HepG2 (cell line): ENCODE results near the gene ATG13. TPM values are rescaled to one million over a fixed set of nuclear protein-coding genes. Genes with fewer than 3 reads are reported as not detected.

ENCODE experiments used
- BRD4 ChIP-seq: sonication (generic); formaldehyde crosslinking; IDR thresholded peaks from 2 replicates; pipeline ENCODE4 v1.4.0; 2020; ENCODE audit warnings: missing genetic modification reagents
- DR1 ChIP-seq: sonication (generic); formaldehyde crosslinking; IDR thresholded peaks from 2 replicates; pipeline ENCODE4 v1.8.0; 2021; ENCODE audit warnings: mild to moderate bottlenecking, missing genetic modification reagents, inconsistent platforms
- ELF4 ChIP-seq: sonication (generic); formaldehyde crosslinking; IDR thresholded peaks from 2 replicates; pipeline ENCODE4 v1.5.0; 2020; ENCODE audit warnings: missing genetic modification reagents, mild to moderate bottlenecking, moderate library complexity, borderline replicate concordance
- ERF ChIP-seq: IDR thresholded peaks from 2 replicates; pipeline ENCODE4 v1.6.1; 2018; ENCODE audit warnings: missing biosample characterization, missing genetic modification reagents
- KAT8 ChIP-seq: IDR thresholded peaks from 2 replicates; pipeline ENCODE4 v1.6.1; 2016; ENCODE audit warnings: missing genetic modification reagents, missing compliant biosample characterization
- MBNL3 ChIP-seq: fragments of 250-450 bp; sonication (Bioruptor Pico); conservative IDR thresholded peaks from 2 replicates; pipeline ENCODE4 v1.8.0; 2022; ENCODE audit warnings: mild to moderate bottlenecking, inconsistent platforms
- MED8 ChIP-seq: sonication (generic); formaldehyde crosslinking; IDR thresholded peaks from 2 replicates; pipeline ENCODE4 v1.8.1; 2023; ENCODE audit warnings: mild to moderate bottlenecking, missing genetic modification reagents; ENCODE audit not compliant: insufficient replicate concordance
- SNAPC5 ChIP-seq: sonication (generic); formaldehyde crosslinking; IDR thresholded peaks from 2 replicates; pipeline ENCODE4 v1.8.1; 2023; ENCODE audit warnings: mild to moderate bottlenecking, missing genetic modification reagents, borderline replicate concordance
- TIGD3 ChIP-seq: sonication (generic); formaldehyde crosslinking; IDR thresholded peaks from 2 replicates; pipeline ENCODE4 v1.5.1; 2020; ENCODE audit warnings: mild to moderate bottlenecking, missing genetic modification reagents, borderline replicate concordance
- ZC3H13 ChIP-seq: sonication (generic); formaldehyde crosslinking; IDR thresholded peaks from 2 replicates; pipeline ENCODE4 v1.8.1; 2023; ENCODE audit warnings: mild to moderate bottlenecking, missing genetic modification reagents, moderate library complexity
- ZFP36L1 ChIP-seq: sonication (generic); formaldehyde crosslinking; IDR thresholded peaks from 2 replicates; pipeline ENCODE4 v1.8.0; 2022; ENCODE audit warnings: mild to moderate bottlenecking, missing genetic modification reagents, moderate library complexity
- ZMAT3 ChIP-seq: sonication (generic); formaldehyde crosslinking; conservative IDR thresholded peaks from 2 replicates; pipeline ENCODE4 v1.7.0; 2021; ENCODE audit warnings: missing genetic modification reagents
- ZMYM2 ChIP-seq: sonication (generic); formaldehyde crosslinking; IDR thresholded peaks from 2 replicates; pipeline ENCODE4 v1.8.0; 2022; ENCODE audit warnings: mild to moderate bottlenecking, missing genetic modification reagents
- ZNF598 ChIP-seq: sonication (generic); formaldehyde crosslinking; IDR thresholded peaks from 2 replicates; pipeline ENCODE4 v1.5.1; 2020; ENCODE audit warnings: mild to moderate bottlenecking, missing genetic modification reagents, borderline replicate concordance
- polyA plus RNA-seq, 8 experiments: library from polyadenylated mRNA; depleted of rRNA in 3 of 8; stranded (reverse) in 7 of 8; unstranded in 1 of 8; fragments of >200 nt; fragmentation: Illumina TruSeq in 4 of 8; extraction: Trizol in 4 of 8; gene quantifications; 2 replicates each; pipeline versions ENCODE4 v1.2.1 to v1.2.3, GENCODE V29; 2011 to 2016; ENCODE audit warnings: low read depth in 4 of 8, missing spikeins in 1 of 8, mixed read lengths in 1 of 8; ENCODE audit not compliant: insufficient read depth in 1 of 8
- total RNA-seq, 5 experiments: library from RNA; depleted of rRNA; stranded (reverse); fragments of >200 nt; fragmentation: Illumina TruSeq; extraction: Trizol; gene quantifications; 2 replicates each; pipeline ENCODE4 v1.2.3, GENCODE V29; 2016; ENCODE audit warnings: low read depth in 1 of 5
- TF ChIP-seq, protein P1 (sequence below): sonication (generic); formaldehyde crosslinking; IDR thresholded peaks from 2 replicates; pipeline ENCODE4 v1.4.0; 2020; ENCODE audit warnings: missing genetic modification reagents
- TF ChIP-seq, protein P2 (sequence below): sonication (generic); formaldehyde crosslinking; IDR thresholded peaks from 2 replicates; pipeline ENCODE4 v1.8.1; 2023; ENCODE audit warnings: mild to moderate bottlenecking, missing genetic modification reagents
- TF ChIP-seq, protein P3 (sequence below), 2 experiments: sonication (generic) in 1 of 2; formaldehyde crosslinking in 1 of 2; IDR thresholded peaks; 2 replicates each; pipeline versions ENCODE4 v1.5.1 to v1.6.1; 2011 to 2020; ENCODE audit warnings: borderline replicate concordance in 1 of 2, low read depth in 1 of 2, low read length in 1 of 2, mild to moderate bottlenecking in 1 of 2, missing genetic modification reagents in 1 of 2, moderate library complexity in 1 of 2
- TF ChIP-seq, protein P4 (sequence below): sonication (generic); formaldehyde crosslinking; IDR thresholded peaks from 2 replicates; pipeline ENCODE4 v1.4.0; 2020; ENCODE audit warnings: missing genetic modification reagents

ATG13 gene
- total and polyA plus RNA-seq, 2 of the 13 experiments (the other 11 are each of a cell fraction or from before 2014, with no cell fraction given), result 55.0 to 77.3 TPM

- no peak for TF ChIP-seq TIGD3
- TF ChIP-seq BRD4 (CRISPR knock-in tag), result peak; percentile 57; the same call in 1 of the 2 replicates
- TF ChIP-seq ELF4, result 0 out of 2 replicates have a peak, but pooled peaks have one; percentile 28
- TF ChIP-seq, protein P1, sequence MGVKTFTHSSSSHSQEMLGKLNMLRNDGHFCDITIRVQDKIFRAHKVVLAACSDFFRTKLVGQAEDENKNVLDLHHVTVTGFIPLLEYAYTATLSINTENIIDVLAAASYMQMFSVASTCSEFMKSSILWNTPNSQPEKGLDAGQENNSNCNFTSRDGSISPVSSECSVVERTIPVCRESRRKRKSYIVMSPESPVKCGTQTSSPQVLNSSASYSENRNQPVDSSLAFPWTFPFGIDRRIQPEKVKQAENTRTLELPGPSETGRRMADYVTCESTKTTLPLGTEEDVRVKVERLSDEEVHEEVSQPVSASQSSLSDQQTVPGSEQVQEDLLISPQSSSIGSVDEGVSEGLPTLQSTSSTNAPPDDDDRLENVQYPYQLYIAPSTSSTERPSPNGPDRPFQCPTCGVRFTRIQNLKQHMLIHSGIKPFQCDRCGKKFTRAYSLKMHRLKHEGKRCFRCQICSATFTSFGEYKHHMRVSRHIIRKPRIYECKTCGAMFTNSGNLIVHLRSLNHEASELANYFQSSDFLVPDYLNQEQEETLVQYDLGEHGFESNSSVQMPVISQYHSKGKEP (CRISPR knock-in tag), result no peak
- TF ChIP-seq KAT8 (CRISPR knock-in tag), result peak; percentile 76
- TF ChIP-seq ZNF598, result 0 out of 2 replicates have a peak, but pooled peaks have one; percentile 10
- TF ChIP-seq ZC3H13 (CRISPR knock-in tag), result peak; percentile 39; the same call in 1 of the 2 replicates
- TF ChIP-seq, protein P2, sequence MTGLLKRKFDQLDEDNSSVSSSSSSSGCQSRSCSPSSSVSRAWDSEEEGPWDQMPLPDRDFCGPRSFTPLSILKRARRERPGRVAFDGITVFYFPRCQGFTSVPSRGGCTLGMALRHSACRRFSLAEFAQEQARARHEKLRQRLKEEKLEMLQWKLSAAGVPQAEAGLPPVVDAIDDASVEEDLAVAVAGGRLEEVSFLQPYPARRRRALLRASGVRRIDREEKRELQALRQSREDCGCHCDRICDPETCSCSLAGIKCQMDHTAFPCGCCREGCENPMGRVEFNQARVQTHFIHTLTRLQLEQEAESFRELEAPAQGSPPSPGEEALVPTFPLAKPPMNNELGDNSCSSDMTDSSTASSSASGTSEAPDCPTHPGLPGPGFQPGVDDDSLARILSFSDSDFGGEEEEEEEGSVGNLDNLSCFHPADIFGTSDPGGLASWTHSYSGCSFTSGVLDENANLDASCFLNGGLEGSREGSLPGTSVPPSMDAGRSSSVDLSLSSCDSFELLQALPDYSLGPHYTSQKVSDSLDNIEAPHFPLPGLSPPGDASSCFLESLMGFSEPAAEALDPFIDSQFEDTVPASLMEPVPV (CRISPR knock-in tag), result peak; percentile 34; the same call in 1 of the 2 replicates
- TF ChIP-seq MBNL3 (CRISPR knock-in tag), result no peak
- 0 out of 2 replicates have a peak, but pooled peaks have one; percentile 25 for TF ChIP-seq SNAPC5 (CRISPR knock-in tag)
- peak; percentile 55; the same call in 1 of the 2 replicates for TF ChIP-seq ZMAT3 (CRISPR knock-in tag)
- TF ChIP-seq DR1 (CRISPR knock-in tag), result no peak
- no peak for TF ChIP-seq ZFP36L1 (CRISPR knock-in tag)
- TF ChIP-seq ERF (CRISPR knock-in tag), result 0 out of 2 replicates have a peak, but pooled peaks have one; percentile 41
- TF ChIP-seq ZMYM2, result peak; percentile 69; the same call in 1 of the 2 replicates
- TF ChIP-seq MED8 (CRISPR knock-in tag), result no peak
- TF ChIP-seq, protein P3, sequence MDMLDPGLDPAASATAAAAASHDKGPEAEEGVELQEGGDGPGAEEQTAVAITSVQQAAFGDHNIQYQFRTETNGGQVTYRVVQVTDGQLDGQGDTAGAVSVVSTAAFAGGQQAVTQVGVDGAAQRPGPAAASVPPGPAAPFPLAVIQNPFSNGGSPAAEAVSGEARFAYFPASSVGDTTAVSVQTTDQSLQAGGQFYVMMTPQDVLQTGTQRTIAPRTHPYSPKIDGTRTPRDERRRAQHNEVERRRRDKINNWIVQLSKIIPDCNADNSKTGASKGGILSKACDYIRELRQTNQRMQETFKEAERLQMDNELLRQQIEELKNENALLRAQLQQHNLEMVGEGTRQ (IDR thresholded peaks at IDR 0.05; ENCODE audit: low read depth, low read length), result no peak
- TF ChIP-seq, protein P3 (CRISPR knock-in tag; IDR thresholded peaks at IDR 0.05; ENCODE audit: borderline replicate concordance), result no peak
- TF ChIP-seq, protein P4, sequence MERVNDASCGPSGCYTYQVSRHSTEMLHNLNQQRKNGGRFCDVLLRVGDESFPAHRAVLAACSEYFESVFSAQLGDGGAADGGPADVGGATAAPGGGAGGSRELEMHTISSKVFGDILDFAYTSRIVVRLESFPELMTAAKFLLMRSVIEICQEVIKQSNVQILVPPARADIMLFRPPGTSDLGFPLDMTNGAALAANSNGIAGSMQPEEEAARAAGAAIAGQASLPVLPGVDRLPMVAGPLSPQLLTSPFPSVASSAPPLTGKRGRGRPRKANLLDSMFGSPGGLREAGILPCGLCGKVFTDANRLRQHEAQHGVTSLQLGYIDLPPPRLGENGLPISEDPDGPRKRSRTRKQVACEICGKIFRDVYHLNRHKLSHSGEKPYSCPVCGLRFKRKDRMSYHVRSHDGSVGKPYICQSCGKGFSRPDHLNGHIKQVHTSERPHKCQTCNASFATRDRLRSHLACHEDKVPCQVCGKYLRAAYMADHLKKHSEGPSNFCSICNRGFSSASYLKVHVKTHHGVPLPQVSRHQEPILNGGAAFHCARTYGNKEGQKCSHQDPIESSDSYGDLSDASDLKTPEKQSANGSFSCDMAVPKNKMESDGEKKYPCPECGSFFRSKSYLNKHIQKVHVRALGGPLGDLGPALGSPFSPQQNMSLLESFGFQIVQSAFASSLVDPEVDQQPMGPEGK (CRISPR knock-in tag), result peak; percentile 35
Measured at GRCh38 chr11:46617134-46617971, at the start of gene ATG13, which contains the start of gene HARBI1 (continued).
